Gastrocnemius medialis (tissue), 4 donors: ENCODE data around the gene ZNF648.

ENCODE experiments used
- POLR2A ChIP-seq, 2 donors: fragments of 450-650 bp; IDR thresholded peaks; one replicate each; pipeline ENCODE4 v1.6.1; 2017; ENCODE audit warnings: antibody characterized with exemption in 2 of 2, mild to moderate bottlenecking in 2 of 2, moderate library complexity in 2 of 2
- TF ChIP-seq, protein P1 (sequence below), 5 experiments: fragments of 450-650 bp in 3 of 5; fragments of 200-600 bp in 2 of 5; sonication (generic) in 2 of 5; IDR thresholded peaks in 4 of 5; conservative IDR thresholded peaks in 1 of 5; 1 replicate in 4 of 5; 2 replicates in 1 of 5; pipeline ENCODE4 v1.5.1; 2016 to 2019; ENCODE audit warnings: antibody characterized with exemption in 5 of 5, mild to moderate bottlenecking in 3 of 5, moderate library complexity in 3 of 5

GRCh38 chr1:182060877-182061276 lies 635 bp downstream of the ZNF648 start:
- no peak for TF ChIP-seq POLR2A (IDR thresholded peaks at IDR 0.05)
- TF ChIP-seq, protein P1, sequence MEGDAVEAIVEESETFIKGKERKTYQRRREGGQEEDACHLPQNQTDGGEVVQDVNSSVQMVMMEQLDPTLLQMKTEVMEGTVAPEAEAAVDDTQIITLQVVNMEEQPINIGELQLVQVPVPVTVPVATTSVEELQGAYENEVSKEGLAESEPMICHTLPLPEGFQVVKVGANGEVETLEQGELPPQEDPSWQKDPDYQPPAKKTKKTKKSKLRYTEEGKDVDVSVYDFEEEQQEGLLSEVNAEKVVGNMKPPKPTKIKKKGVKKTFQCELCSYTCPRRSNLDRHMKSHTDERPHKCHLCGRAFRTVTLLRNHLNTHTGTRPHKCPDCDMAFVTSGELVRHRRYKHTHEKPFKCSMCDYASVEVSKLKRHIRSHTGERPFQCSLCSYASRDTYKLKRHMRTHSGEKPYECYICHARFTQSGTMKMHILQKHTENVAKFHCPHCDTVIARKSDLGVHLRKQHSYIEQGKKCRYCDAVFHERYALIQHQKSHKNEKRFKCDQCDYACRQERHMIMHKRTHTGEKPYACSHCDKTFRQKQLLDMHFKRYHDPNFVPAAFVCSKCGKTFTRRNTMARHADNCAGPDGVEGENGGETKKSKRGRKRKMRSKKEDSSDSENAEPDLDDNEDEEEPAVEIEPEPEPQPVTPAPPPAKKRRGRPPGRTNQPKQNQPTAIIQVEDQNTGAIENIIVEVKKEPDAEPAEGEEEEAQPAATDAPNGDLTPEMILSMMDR (IDR thresholded peaks at IDR 0.05 in 4 of 5, conservative IDR thresholded peaks at IDR 0.05 in 1 of 5) = no peak
